BLaER1 (cell line): Measurements from ENCODE around the gene LIMS2.

Experiments
- H3K27ac ChIP-seq: shearing (Covaris generic); formaldehyde crosslinking; 2 replicates; pipeline ENCODE4 v1.8.1; 2022
- H3K27me3 ChIP-seq: shearing (Covaris generic); formaldehyde crosslinking; 2 replicates; pipeline ENCODE4 v1.8.1; 2022
- H3K36me3 ChIP-seq: shearing (Covaris generic); formaldehyde crosslinking; 2 replicates; pipeline ENCODE4 v1.8.1; 2022
- H3K4me1 ChIP-seq: shearing (Covaris generic); formaldehyde crosslinking; 2 replicates; pipeline ENCODE4 v1.8.1; 2022
- H3K4me2 ChIP-seq: shearing (Covaris generic); formaldehyde crosslinking; 2 replicates; pipeline ENCODE4 v1.8.1; 2022
- H3K4me3 ChIP-seq: shearing (Covaris generic); formaldehyde crosslinking; 2 replicates; pipeline ENCODE4 v1.8.1; 2022
- H3K9ac ChIP-seq: shearing (Covaris generic); formaldehyde crosslinking; 2 replicates; pipeline ENCODE4 v1.8.1; 2022
- H3K9me3 ChIP-seq: shearing (Covaris generic); formaldehyde crosslinking; 2 replicates; pipeline ENCODE4 v1.8.1; 2022
- H4K20me1 ChIP-seq: shearing (Covaris generic); formaldehyde crosslinking; 2 replicates; pipeline ENCODE4 v1.8.1; 2022
- Cebpa-rat ChIP-seq: shearing (Covaris generic); IDR thresholded peaks from 2 replicates; pipeline ENCODE4 v1.8.1; 2022

The LIMS2 gene

DNA sequence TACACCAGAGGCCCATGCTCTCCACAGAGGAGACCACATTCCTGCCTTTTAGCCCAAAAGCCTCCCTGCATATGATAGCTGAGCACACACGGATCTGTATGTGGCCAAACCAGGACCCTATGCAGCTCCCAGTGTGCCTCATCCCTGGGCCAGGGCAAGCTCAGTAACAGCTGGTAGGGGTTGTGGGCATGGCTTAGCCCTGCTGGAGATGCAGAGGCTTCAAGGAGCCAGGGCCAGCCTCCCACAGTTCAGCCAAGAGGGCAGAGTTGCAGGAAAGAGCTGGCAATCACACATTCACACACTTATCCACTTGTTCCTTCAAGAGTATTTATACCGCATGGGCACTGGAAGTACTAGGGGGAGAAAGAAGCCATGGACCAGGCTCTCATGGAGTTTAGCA is 1.6 kb upstream of the LIMS2 start:
- Histone ChIP-seq H3K9ac (no peak overlapping the region), H3K27me3 (peaks cover 65% of the 10 kb centered on the region), H3K27ac (no peak overlapping the region), H3K4me3 (no peak overlapping the region), H3K9me3 (no peaks in the 10 kb centered on the region), H3K4me1 (peaks cover 64% of the 10 kb centered on the region), H3K4me2 (no peak overlapping the region), H3K36me3 (no peaks in the 10 kb centered on the region), H4K20me1 (peaks cover 48% of the 10 kb centered on the region)
- TF ChIP-seq Cebpa-rat, result no peak

DNA sequence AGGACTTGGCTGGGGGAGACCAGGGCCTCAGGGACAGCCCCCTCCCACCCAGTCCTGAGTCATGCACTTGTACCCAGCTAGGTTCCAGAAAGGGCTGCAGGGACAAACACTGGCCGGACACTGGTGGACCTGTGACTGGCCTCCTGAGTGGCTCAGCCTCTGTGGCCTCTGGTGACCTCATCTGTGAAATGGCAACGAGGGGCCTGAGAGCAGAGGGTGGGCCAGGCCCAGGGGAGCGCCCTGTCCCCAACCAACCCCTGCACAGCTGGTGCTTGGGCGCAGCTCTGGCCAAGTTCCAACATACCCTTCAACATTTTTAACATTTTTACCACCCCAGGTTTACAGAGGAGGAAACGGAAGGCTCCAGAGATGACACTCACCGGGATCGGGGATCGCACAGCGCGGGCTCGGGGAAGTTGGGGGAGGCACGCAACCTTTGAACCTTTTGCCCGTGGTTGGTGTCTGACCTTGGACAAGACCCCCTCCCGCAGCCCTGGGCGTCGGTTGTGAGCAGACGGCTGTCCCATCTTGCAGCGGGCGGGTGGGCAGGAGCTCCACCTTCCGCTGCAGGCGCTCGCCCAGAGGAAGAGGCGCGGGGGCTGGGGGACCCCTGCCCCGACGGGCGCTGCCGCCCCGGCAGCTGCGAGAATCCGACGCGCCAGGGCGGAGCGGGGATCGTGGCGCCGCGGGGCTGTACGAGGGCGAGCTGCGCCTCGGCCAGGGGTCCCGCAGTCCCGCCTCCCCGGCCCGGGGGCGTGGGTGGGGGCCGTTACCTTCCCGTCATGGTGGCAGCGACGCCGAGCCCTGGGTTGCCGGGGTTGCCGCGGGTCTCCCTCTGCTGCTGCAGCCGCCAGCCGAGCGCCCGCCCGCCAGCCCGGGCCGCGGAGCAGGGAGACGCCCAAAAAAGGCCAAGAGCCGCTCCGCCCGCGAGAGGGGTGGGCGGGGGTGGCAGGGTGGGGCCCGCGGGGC is 805 bp downstream of the LIMS2 start:
- no peak overlapping the region for H3K27ac ChIP-seq
- H4K20me1 ChIP-seq, result peaks cover 52% of the 10 kb centered on the region
- peaks cover 65% of the 10 kb centered on the region for H3K27me3 ChIP-seq
- H3K4me3 ChIP-seq, result peak overlapping the region; percentile 66
- peak overlapping the region; percentile 96 for H3K4me2 ChIP-seq
- TF ChIP-seq Cebpa-rat, result no peak
- peak overlapping the region; percentile 55; the same call in 1 of the 2 replicates for H3K9ac ChIP-seq
- H3K36me3 ChIP-seq, result no peaks in the 10 kb centered on the region
- H3K4me1 ChIP-seq, result peaks cover 40% of the 10 kb centered on the region
- no peaks in the 10 kb centered on the region for H3K9me3 ChIP-seq

DNA sequence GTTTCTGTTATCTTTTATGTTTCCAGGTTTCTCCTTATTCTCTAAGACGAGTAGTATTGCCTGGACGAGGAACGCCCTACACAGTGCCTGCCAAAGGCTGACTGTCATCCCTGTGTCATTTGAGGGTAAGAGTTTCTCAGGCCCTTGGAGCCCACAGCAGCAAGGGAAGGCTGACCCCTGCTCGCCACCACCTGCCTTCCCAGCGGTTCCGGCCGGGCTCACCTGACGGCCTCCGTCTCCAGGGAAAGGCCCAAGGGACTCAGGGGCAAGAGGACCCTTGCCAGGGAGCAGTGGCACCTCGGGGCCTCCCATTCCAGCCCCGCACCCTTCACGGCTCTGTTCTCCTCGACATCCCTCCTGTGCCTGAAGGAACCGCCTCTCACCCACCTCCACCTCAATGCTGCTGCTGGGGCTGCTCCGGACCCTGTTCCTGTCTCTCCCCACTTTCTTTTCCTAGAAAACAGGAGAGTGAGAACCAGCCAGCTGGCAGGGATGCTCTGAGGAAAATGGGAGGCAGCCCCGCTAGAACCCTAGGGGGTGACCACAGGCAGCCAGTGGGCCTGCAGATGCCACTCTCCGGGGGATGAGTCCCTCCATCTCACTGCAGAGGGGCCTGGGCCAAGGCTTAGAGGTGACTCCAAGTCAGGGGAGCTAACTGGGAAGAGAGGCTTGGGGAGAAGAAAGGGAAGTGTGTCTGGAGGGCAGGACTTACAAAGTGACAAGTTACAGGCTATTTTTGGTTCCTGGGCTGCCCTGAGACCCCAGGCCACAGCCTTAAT is 1.9 kb downstream of the LIMS2 start:
- H3K4me3 ChIP-seq, result no peak overlapping the region
- H3K9me3 ChIP-seq, result no peaks in the 10 kb centered on the region
- H3K4me1 ChIP-seq, result peaks cover 30% of the 10 kb centered on the region
- H3K27me3 ChIP-seq, result peaks cover 58% of the 10 kb centered on the region
- no peak overlapping the region for H3K27ac ChIP-seq
- no peak overlapping the region for H3K9ac ChIP-seq
- peak overlapping the region; percentile 96 for H3K4me2 ChIP-seq
- no peaks in the 10 kb centered on the region for H3K36me3 ChIP-seq
- TF ChIP-seq Cebpa-rat, result no peak
- peaks cover 52% of the 10 kb centered on the region for H4K20me1 ChIP-seq

DNA sequence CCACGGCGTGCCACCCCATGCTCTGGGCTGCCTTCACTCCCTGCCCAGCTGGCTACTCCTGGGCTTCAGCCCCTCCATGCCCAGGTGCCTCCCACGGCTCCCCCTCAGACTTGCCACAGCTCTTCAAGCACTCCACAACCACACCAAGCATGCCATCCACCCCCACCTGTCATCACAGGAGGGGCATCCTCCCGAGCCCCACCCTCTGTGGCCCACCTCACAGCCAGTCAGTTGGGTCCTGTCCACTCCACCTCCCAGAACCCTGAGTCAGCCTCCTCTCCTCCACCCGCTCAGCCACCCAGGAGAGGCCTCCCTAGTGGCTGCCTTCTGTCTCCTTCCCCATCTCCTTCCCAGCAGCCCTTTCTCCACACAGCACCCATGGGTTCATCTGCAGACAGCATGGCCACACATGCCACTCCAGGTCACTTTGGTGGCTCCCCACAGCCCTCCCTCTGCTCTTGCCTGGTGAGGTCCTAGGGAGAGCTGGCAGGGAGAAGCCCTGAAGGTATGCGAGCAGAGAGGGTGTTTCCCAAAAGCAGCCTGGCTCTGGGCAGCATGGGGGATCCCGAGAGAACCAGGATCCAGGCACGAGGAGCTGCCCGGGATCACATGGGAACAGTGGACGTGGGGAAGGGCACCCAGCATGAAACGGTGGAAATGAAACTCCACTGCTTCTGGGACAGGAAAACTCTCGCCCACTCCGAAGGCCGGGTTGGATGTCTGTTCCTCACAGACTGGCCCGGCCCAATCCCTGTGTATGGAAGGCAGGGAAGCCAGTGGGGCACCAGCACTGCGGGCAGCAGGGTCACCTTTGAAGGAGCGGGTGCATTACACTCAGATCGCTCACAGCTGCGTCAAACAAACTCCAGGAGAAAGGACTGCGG is 2.7 kb downstream of the LIMS2 start:
- H3K27ac ChIP-seq, result no peak overlapping the region
- no peak overlapping the region for H3K9ac ChIP-seq
- peaks cover 49% of the 10 kb centered on the region for H3K27me3 ChIP-seq
- peaks cover 26% of the 10 kb centered on the region for H3K4me1 ChIP-seq
- H4K20me1 ChIP-seq, result peaks cover 52% of the 10 kb centered on the region
- H3K9me3 ChIP-seq, result peaks cover 4% of the 10 kb centered on the region; the same call in 1 of the 2 replicates
- H3K4me3 ChIP-seq, result no peak overlapping the region
- no peak overlapping the region for H3K4me2 ChIP-seq
- H3K36me3 ChIP-seq, result no peaks in the 10 kb centered on the region
- no peak for TF ChIP-seq Cebpa-rat

DNA sequence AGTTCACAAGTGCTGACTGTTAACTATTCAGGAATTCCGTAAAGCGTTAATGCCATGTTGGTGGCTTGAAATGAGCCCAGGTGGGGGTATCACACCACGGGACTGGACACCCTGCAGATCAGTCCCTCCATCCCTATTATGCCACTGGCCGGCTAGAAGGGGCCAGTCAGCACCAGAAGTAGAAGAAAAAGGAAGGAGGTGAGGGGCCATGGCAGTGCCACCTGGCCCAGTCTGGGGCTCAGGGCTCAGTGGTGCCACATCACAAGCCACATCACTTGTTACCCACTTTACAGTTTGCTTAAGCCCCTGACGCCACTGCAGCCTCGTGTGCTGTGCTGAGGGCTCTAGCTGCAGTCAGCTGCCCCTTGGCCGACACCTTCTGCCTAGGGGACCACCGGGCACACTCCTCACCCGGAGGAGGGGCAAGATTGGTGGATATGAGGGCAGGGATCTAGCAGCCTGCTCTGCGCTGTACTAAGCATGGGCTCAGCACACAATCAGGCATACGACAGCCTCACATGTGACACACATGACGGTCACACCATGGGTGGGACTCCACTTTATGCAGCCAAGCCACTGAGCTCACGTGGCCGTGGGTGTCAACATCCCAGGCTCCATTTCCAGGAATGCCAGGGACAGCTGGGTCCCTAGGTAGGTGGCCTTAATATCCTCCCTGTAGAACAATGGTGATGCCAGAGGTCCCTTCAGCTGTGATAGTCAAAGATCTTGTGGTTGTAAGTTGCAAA is 3.6 kb downstream of the LIMS2 start:
- H3K27ac ChIP-seq, result no peak overlapping the region
- H3K4me2 ChIP-seq, result no peak overlapping the region
- peaks cover 4% of the 10 kb centered on the region; the same call in 1 of the 2 replicates for H3K9me3 ChIP-seq
- H3K4me1 ChIP-seq, result peaks cover 26% of the 10 kb centered on the region
- TF ChIP-seq Cebpa-rat, result no peak
- no peaks in the 10 kb centered on the region for H3K36me3 ChIP-seq
- H3K4me3 ChIP-seq, result no peak overlapping the region
- H4K20me1 ChIP-seq, result peaks cover 45% of the 10 kb centered on the region
- peaks cover 44% of the 10 kb centered on the region for H3K27me3 ChIP-seq
- H3K9ac ChIP-seq, result no peak overlapping the region

DNA sequence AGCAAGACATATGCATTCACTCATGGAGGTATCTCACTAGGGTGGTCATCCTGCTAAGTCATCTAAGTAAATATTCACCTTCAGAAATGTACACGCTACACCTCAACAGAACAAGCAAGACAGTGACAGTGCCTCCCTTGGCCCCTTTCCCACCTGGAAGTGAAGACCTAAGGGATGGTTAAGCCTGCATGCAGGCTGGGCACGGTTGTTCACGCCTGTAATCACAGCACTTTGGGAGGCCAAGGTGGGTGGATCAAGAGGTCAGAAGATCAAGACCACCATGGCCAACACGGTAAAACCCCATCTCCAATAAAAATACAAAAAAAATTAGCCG is 4.4 kb downstream of the LIMS2 start:
- Histone ChIP-seq H3K36me3 (no peaks in the 10 kb centered on the region), H3K9ac (no peak overlapping the region), H3K4me2 (no peak overlapping the region), H3K4me3 (no peak overlapping the region), H3K9me3 (peaks cover 4% of the 10 kb centered on the region; the same call in 1 of the 2 replicates), H3K4me1 (peaks cover 23% of the 10 kb centered on the region), H4K20me1 (peaks cover 40% of the 10 kb centered on the region), H3K27me3 (peaks cover 44% of the 10 kb centered on the region), H3K27ac (no peak overlapping the region)
- no peak for TF ChIP-seq Cebpa-rat

DNA sequence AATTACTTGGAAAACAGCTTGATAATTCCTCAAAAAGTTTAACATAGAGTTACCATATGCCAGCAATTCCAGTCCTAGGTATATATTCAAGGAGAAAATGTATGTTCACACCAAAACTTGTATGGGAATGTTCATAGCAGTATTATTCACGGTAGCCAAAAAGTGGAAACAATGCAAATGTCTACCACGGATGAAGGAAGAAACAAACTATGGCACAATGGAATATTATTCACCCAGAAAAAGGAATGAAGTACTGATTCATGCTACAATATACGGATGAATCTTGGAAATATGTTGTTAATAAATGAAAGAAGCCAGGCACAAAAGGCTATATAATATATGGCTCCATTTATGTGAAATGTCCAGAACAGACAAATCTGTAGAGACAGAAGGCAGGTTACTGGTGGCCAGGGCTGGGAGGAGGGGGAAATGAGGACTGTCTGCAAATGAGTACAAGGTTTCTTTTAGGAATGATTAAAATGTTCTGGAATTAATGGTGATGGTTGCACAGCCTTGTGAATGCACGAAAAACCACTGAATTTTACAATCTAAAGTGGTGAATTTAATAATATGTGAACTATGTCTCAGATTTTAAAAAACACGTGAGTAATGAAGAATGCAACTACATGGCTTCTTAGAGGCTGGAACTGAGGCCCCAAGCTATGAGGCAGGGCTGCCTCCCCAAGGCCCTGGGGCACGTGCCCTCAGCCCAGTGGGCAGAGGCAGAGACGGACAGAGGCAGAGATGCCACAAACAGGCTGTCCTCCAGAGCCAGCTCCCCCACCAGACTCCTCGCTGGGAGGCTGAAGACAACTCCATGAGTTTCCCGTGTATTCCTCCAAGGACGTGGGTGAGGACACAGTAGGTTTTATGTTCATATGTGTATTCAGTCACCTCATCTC is 5.0 kb downstream of the LIMS2 start:
- no peak for TF ChIP-seq Cebpa-rat
- Histone ChIP-seq H4K20me1 (peaks cover 41% of the 10 kb centered on the region), H3K4me2 (no peak overlapping the region), H3K27me3 (peaks cover 44% of the 10 kb centered on the region), H3K4me1 (peaks cover 18% of the 10 kb centered on the region), H3K9ac (no peak overlapping the region), H3K36me3 (no peaks in the 10 kb centered on the region), H3K4me3 (no peak overlapping the region), H3K9me3 (peaks cover 9% of the 10 kb centered on the region), H3K27ac (no peak overlapping the region)

DNA sequence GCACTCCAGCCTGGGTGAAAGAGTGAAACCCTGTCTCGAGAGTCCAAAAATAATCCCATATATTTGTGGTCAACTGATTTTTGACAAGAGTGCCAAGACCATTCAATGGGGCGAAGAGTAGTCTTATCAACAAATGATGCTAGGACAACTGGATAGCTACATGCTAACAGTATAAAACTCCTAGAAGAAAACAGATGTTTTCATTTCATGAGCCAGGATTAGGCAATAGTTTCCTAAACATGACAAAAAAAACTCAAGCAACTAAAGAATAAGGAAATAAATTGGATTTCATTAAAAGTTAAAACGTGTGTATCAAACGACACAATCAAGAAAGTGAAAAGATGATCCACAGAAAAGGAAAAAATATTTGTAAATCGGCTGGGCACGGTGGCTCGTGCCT is 6.3 kb downstream of the LIMS2 start:
- TF ChIP-seq Cebpa-rat, result no peak
- H3K4me3 ChIP-seq, result no peak overlapping the region
- H3K9ac ChIP-seq, result no peak overlapping the region
- peaks cover 46% of the 10 kb centered on the region for H3K27me3 ChIP-seq
- peaks cover 22% of the 10 kb centered on the region for H3K9me3 ChIP-seq
- no peak overlapping the region for H3K27ac ChIP-seq
- no peak overlapping the region for H3K4me2 ChIP-seq
- H3K36me3 ChIP-seq, result 0 out of 2 replicates have a peak, but pooled peaks cover 8% of the 10 kb centered on the region
- H3K4me1 ChIP-seq, result peaks cover 10% of the 10 kb centered on the region
- peaks cover 46% of the 10 kb centered on the region for H4K20me1 ChIP-seq
